Stomach (tissue), 4 donors: ENCODE results near the gene DAG1.

Experiments used
- EP300 ChIP-seq: sonication (generic); formaldehyde crosslinking; IDR thresholded peaks from one replicate; pipeline ENCODE4 v1.6.1; 2017; ENCODE audit warnings: antibody characterized with exemption
- POLR2A ChIP-seq, 4 donors: fragments of 450-650 bp; IDR thresholded peaks; one replicate each; pipeline ENCODE4 v1.6.1; 2016; ENCODE audit warnings: antibody characterized with exemption in 4 of 4, control low read depth in 2 of 4, mild to moderate bottlenecking in 1 of 4, moderate library complexity in 1 of 4
- POLR2AphosphoS5 ChIP-seq, 3 donors: sonication (generic); formaldehyde crosslinking; IDR thresholded peaks; one replicate each; pipeline ENCODE4 v1.6.1; 2016; ENCODE audit warnings: antibody characterized with exemption in 3 of 3
- TF ChIP-seq, protein P1 (sequence below), 7 experiments: fragments of 450-650 bp in 4 of 7; fragments of 200-600 bp in 3 of 7; sonication (generic) in 3 of 7; IDR thresholded peaks; one replicate each; pipeline ENCODE4 v1.5.1; 2016 to 2019; ENCODE audit warnings: antibody characterized with exemption in 7 of 7, control low read depth in 2 of 7, mild to moderate bottlenecking in 1 of 7

DNA sequence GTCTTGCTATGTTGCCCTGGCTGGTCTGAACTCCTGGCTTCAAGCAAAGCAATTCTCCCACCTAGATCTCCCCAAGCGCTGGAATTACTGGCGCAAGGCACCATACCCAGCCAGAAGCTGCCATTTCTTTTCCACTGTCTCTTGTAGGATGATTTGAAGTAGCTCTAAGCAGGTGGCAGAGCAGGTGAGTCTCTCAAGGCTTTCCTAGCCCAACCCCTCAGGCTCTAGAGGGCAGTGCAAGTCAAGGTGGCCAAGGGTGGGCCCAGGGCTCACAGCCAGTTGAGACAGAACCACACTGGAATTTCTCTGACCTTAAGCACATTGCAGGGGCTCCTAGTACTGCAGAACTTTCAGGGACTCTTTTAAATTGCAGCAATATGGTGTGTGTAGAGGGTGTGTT, 15.6 kb upstream of the DAG1 start:
- TF ChIP-seq, protein P1, sequence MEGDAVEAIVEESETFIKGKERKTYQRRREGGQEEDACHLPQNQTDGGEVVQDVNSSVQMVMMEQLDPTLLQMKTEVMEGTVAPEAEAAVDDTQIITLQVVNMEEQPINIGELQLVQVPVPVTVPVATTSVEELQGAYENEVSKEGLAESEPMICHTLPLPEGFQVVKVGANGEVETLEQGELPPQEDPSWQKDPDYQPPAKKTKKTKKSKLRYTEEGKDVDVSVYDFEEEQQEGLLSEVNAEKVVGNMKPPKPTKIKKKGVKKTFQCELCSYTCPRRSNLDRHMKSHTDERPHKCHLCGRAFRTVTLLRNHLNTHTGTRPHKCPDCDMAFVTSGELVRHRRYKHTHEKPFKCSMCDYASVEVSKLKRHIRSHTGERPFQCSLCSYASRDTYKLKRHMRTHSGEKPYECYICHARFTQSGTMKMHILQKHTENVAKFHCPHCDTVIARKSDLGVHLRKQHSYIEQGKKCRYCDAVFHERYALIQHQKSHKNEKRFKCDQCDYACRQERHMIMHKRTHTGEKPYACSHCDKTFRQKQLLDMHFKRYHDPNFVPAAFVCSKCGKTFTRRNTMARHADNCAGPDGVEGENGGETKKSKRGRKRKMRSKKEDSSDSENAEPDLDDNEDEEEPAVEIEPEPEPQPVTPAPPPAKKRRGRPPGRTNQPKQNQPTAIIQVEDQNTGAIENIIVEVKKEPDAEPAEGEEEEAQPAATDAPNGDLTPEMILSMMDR (IDR thresholded peaks at IDR 0.05), result peak in 2 of 7 experiments; percentile 20 to 47
- TF ChIP-seq POLR2A (IDR thresholded peaks at IDR 0.05), result no peak
- no peak for TF ChIP-seq EP300
- no peak for TF ChIP-seq POLR2AphosphoS5 (IDR thresholded peaks at IDR 0.05)
